A673 (cell line): ENCODE results near the gene CT45A2. TPM values are rescaled to one million over a fixed set of nuclear protein-coding genes. Genes with fewer than 3 reads are reported as not detected.

ENCODE experiments used
- total RNA-seq: library from RNA; stranded (reverse); gene quantifications from 2 replicates; pipeline ENCODE4 v1.2.3, GENCODE V29; 2021

CT45A2 gene
- total RNA-seq, 1 experiment from 2014 or later: not detected

Other genes with a start within 250 kb of the CT45A2 start
- not detected in 2 replicates for gene CT45A1, start 106.4 kb downstream of the CT45A2 start, total RNA-seq
- gene CT45A3, start 51.8 kb downstream of the CT45A2 start, total RNA-seq: not detected in 2 replicates
- gene CT45A5, start 34.5 kb downstream of the CT45A2 start, total RNA-seq: not detected in 2 replicates
- not detected in 2 replicates for gene CT45A6, start 17.2 kb downstream of the CT45A2 start, total RNA-seq
- gene CT45A7, start 17.3 kb upstream of the CT45A2 start, total RNA-seq: not detected in 2 replicates
- not detected in 2 replicates for gene CT45A8, start 34.5 kb upstream of the CT45A2 start, total RNA-seq
- gene CT45A9, start 51.8 kb upstream of the CT45A2 start, total RNA-seq: not detected in 2 replicates
- not detected in 2 replicates for gene CT45A10, start 73.4 kb upstream of the CT45A2 start, total RNA-seq
- gene SAGE1, start 73.7 kb upstream of the CT45A2 start, total RNA-seq: not detected in 2 replicates
- 22.6 and 25.8 TPM in 2 replicates for gene MMGT1, start 154.0 kb upstream of the CT45A2 start, total RNA-seq
- 13.0 and 14.3 TPM in 2 replicates for gene SLC9A6, start 165.4 kb upstream of the CT45A2 start, total RNA-seq